ENCODE data around the gene CRACR2B. TPM values are rescaled to one million over a fixed set of nuclear protein-coding genes. Genes with fewer than 3 reads are reported as not detected.

CRACR2B gene
- total RNA-seq, 4 donors from 2014 or later: 3.3 to 4.5 (median 4.0) TPM

GRCh38 chr11:836700-837099 is 9.0 kb downstream of the CRACR2B start:
- DNase-seq: no peak
- intact Hi-C loops (cut with DNase I; ENCODE audit: low total_unique reads): no loop called here
- no peaks in the 10 kb centered on the region for H3K9me3 ChIP-seq
- H3K27me3 ChIP-seq: no peaks in the 10 kb centered on the region
- H3K4me3 ChIP-seq: no peak overlapping the region
- no peak for TF ChIP-seq POLR2A (IDR thresholded peaks at IDR 0.05)
- no peak for TF ChIP-seq CTCF (IDR thresholded peaks at IDR 0.05 in 4 of 5, conservative IDR thresholded peaks at IDR 0.05 in 1 of 5)
- in situ Hi-C loops (cut with MboI; ENCODE audit: low sequenced_read_pairs in 4 of 4): no loop called here
- H3K27ac ChIP-seq: peak overlapping the region in 3 of 4 donors; percentile 3 to 97 (median 92)
- H3K4me1 ChIP-seq: peaks cover 33 to 43% of the 10 kb centered on the region in 2 donors
- no peak for ATAC-seq
- peaks cover 0 to 45% of the 10 kb centered on the region in 2 donors for H3K36me3 ChIP-seq

- intact Hi-C loops (cut with DNase I; ENCODE audit: low total_unique reads) (no loop called here), in situ Hi-C loops (cut with MboI; ENCODE audit: low sequenced_read_pairs in 4 of 4) (no loop called here)
- no peaks in the 10 kb centered on the region for H3K9me3 ChIP-seq
- peaks cover 34 to 42% of the 10 kb centered on the region in 2 donors for H3K4me1 ChIP-seq
- DNase-seq (no peak), ATAC-seq (no peak)
- no peak for TF ChIP-seq POLR2A (IDR thresholded peaks at IDR 0.05)
- TF ChIP-seq CTCF (IDR thresholded peaks at IDR 0.05 in 4 of 5, conservative IDR thresholded peaks at IDR 0.05 in 1 of 5): no peak
- H3K36me3 ChIP-seq: peaks cover 0 to 45% of the 10 kb centered on the region in 2 donors
- H3K27ac ChIP-seq: peak overlapping the region in 3 of 4 donors; percentile 3 to 97 (median 92)
- H3K4me3 ChIP-seq: no peak overlapping the region
- H3K27me3 ChIP-seq: no peaks in the 10 kb centered on the region
These were observed 9.7 kb downstream of the CRACR2B start for GRCh38 chr11:837189-837989.

GRCh38 chr11:837990-838307 is 10.2 kb downstream of the CRACR2B start:
- TF ChIP-seq CTCF (IDR thresholded peaks at IDR 0.05 in 4 of 5, conservative IDR thresholded peaks at IDR 0.05 in 1 of 5): no peak
- no peak for TF ChIP-seq POLR2A (IDR thresholded peaks at IDR 0.05)
- Histone ChIP-seq H3K9me3 (no peaks in the 10 kb centered on the region), H3K4me3 (no peak overlapping the region), H3K27ac (peak overlapping the region in 1 of 4 donors; percentile 97), H3K36me3 (peaks cover 0 to 45% of the 10 kb centered on the region in 2 donors), H3K4me1 (peaks cover 34 to 40% of the 10 kb centered on the region in 2 donors), H3K27me3 (no peaks in the 10 kb centered on the region)
- DNase-seq: no peak
- intact Hi-C loops (cut with DNase I; ENCODE audit: low total_unique reads): no loop called here
- in situ Hi-C loops (cut with MboI; ENCODE audit: low sequenced_read_pairs in 4 of 4): no loop called here
- no peak for ATAC-seq

- in situ Hi-C loops (cut with MboI; ENCODE audit: low sequenced_read_pairs in 4 of 4): no loop called here
- Histone ChIP-seq H3K27me3 (no peaks in the 10 kb centered on the region), H3K4me3 (no peak overlapping the region), H3K9me3 (no peaks in the 10 kb centered on the region), H3K27ac (peak overlapping the region in 2 of 4 donors; percentile 24 to 97), H3K4me1 (peaks cover 31 to 41% of the 10 kb centered on the region in 2 donors), H3K36me3 (peaks cover 0 to 45% of the 10 kb centered on the region in 2 donors)
- intact Hi-C loops (cut with DNase I; ENCODE audit: low total_unique reads): no loop called here
- DNase-seq (no peak), ATAC-seq (no peak)
- TF ChIP-seq POLR2A (IDR thresholded peaks at IDR 0.05) (no peak), CTCF (IDR thresholded peaks at IDR 0.05 in 4 of 5, conservative IDR thresholded peaks at IDR 0.05 in 1 of 5) (no peak)
These were observed 10.9 kb downstream of the CRACR2B start for GRCh38 chr11:838441-839279.
